ENCODE measurements around the gene LPCAT1. TPM values are rescaled to one million over a fixed set of nuclear protein-coding genes. Genes with fewer than 3 reads are reported as not detected.

The LPCAT1 gene
- total and polyA plus RNA-seq, 10 of the 15 experiments (the other 5 are each of a cell fraction or from before 2014, with no cell fraction given): 2.3 to 109 (median 72.7) TPM

- 0 out of 2 replicates have a peak, but pooled peaks have one; percentile 43 for TF ChIP-seq ZBTB33 (IDR thresholded peaks at IDR 0.05)
- TF ChIP-seq NRF1 (conservative IDR thresholded peaks at IDR 0.05; ENCODE audit: low read depth, low read length): no peak
- peak; percentile 35; the same call in 1 of the 2 replicates for TF ChIP-seq IKZF1 (conservative IDR thresholded peaks at IDR 0.05)
- no peak for TF ChIP-seq ELK1 (IDR thresholded peaks at IDR 0.05; ENCODE audit: low read depth, low read length)
- no peak for TF ChIP-seq CEBPZ (IDR thresholded peaks at IDR 0.05; ENCODE audit: low read depth, low read length)
Measured at GRCh38 chr5:1503241-1504068, 20.3 kb downstream of the LPCAT1 start (continued).
